ENCODE measurements around the gene GREB1L.

GREB1L gene

GRCh38 chr18:21507913-21508701 is 266.1 kb downstream of the GREB1L start:
- in situ Hi-C loops (cut with HindIII; ENCODE audit: low pct_unique_long_range_greater_than_20kb, low sequenced_read_pairs), result no loop called here
- DNase-seq (ENCODE audit: low read depth in 1 of 2, low spot score in 1 of 2), result no peak
- no peak for TF ChIP-seq JUND (IDR thresholded peaks at IDR 0.05; ENCODE audit: low read depth)

GRCh38 chr18:21509062-21509461 is 267.0 kb downstream of the GREB1L start:
- in situ Hi-C loops (cut with HindIII; ENCODE audit: low pct_unique_long_range_greater_than_20kb, low sequenced_read_pairs), result no loop called here
- no peak for TF ChIP-seq JUND (IDR thresholded peaks at IDR 0.05; ENCODE audit: low read depth)
- DNase-seq (ENCODE audit: low read depth in 1 of 2, low spot score in 1 of 2), result peak in 1 of 2 experiments; percentile 26

- no peak for TF ChIP-seq JUND (IDR thresholded peaks at IDR 0.05; ENCODE audit: low read depth)
- in situ Hi-C loops (cut with HindIII; ENCODE audit: low pct_unique_long_range_greater_than_20kb, low sequenced_read_pairs), result no loop called here
- no peak for DNase-seq (ENCODE audit: low read depth in 1 of 2, low spot score in 1 of 2)
Measured at GRCh38 chr18:21513292-21513691, 271.3 kb downstream of the GREB1L start.

GRCh38 chr18:21513741-21514140 is 271.7 kb downstream of the GREB1L start:
- in situ Hi-C loops (cut with HindIII; ENCODE audit: low pct_unique_long_range_greater_than_20kb, low sequenced_read_pairs), result no loop called here
- no peak for DNase-seq (ENCODE audit: low read depth in 1 of 2, low spot score in 1 of 2)
- TF ChIP-seq JUND (IDR thresholded peaks at IDR 0.05; ENCODE audit: low read depth), result no peak

GRCh38 chr18:21522530-21522929 is 280.5 kb downstream of the GREB1L start:
- DNase-seq (ENCODE audit: low read depth in 1 of 2, low spot score in 1 of 2), result no peak
- no peak for TF ChIP-seq JUND (IDR thresholded peaks at IDR 0.05; ENCODE audit: low read depth)
- in situ Hi-C loops (cut with HindIII; ENCODE audit: low pct_unique_long_range_greater_than_20kb, low sequenced_read_pairs), result no loop called here

- TF ChIP-seq JUND (IDR thresholded peaks at IDR 0.05; ENCODE audit: low read depth), result no peak
- no peak for DNase-seq (ENCODE audit: low read depth in 1 of 2, low spot score in 1 of 2)
- in situ Hi-C loops (cut with HindIII; ENCODE audit: low pct_unique_long_range_greater_than_20kb, low sequenced_read_pairs), result no loop called here
Measured at GRCh38 chr18:21525916-21526315, 283.9 kb downstream of the GREB1L start.

DNA sequence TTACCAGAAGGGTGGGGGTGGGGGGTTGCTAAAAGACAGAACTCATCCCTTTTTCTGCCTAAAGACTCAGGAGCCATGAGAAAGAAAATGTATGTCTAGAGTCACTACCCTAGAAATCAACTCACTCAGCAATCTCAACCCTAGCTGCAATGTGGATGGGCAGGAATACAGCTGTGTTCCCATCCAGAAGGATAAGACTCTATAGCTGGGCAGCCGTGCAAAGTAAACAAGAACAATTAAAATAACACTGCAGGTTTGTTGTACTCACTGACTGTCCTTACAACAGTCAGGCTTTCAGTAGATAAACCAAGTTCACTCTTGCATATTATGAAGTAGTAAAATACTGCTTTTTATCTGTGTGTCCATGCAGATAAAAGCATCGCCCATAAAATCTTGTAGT is 284.4 kb downstream of the GREB1L start:
- TF ChIP-seq JUND (IDR thresholded peaks at IDR 0.05; ENCODE audit: low read depth), result no peak
- DNase-seq (ENCODE audit: low read depth in 1 of 2, low spot score in 1 of 2), result no peak
- in situ Hi-C loops (cut with HindIII; ENCODE audit: low pct_unique_long_range_greater_than_20kb, low sequenced_read_pairs), result no loop called here

DNA sequence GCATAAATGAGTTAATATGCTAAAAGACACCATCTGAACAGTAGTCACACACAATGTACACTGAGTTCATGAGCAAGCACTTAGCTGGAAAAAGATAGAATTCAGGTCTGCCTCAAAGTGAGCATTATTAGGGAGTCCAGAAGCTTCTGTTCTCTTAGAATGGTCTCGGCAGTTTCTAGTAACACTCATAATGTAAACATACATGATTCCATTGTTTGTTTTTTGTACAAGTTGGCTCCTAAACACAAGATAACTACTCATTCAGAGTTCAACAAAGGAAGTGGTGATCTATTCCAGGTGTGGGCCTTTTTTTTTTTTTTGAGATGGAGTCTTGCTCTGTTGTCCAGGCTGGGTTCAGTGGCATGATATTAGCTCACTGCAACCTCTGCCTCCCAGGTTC is 292.3 kb downstream of the GREB1L start:
- TF ChIP-seq JUND (IDR thresholded peaks at IDR 0.05; ENCODE audit: low read depth), result no peak
- in situ Hi-C loops (cut with HindIII; ENCODE audit: low pct_unique_long_range_greater_than_20kb, low sequenced_read_pairs), result no loop called here
- DNase-seq (ENCODE audit: low read depth in 1 of 2, low spot score in 1 of 2), result no peak

DNA sequence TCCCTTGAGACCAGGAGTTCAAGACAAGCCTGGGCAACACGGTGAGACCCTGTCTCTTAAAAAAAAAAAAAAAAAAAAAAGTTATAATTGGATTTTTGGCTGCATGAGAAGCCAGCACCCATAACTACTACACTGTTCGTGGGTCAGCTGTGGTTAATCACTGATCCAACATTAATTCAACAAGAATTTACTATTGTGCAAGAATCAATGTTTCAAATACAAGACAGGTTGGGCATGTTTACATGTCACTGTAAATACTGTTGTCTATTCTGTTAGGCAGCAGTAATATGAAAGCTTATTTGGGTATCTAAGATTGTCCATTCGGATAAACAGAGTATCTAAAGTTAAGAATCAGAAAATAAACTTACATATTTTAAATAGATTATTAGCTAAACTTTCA is 296.2 kb downstream of the GREB1L start:
- TF ChIP-seq JUND (IDR thresholded peaks at IDR 0.05; ENCODE audit: low read depth), result no peak
- peak in 1 of 2 experiments; percentile 7 for DNase-seq (ENCODE audit: low read depth in 1 of 2, low spot score in 1 of 2)
- in situ Hi-C loops (cut with HindIII; ENCODE audit: low pct_unique_long_range_greater_than_20kb, low sequenced_read_pairs), result no loop called here

GRCh38 chr18:21546423-21546822 is 304.4 kb downstream of the GREB1L start:
- TF ChIP-seq JUND (IDR thresholded peaks at IDR 0.05; ENCODE audit: low read depth), result no peak
- in situ Hi-C loops (cut with HindIII; ENCODE audit: low pct_unique_long_range_greater_than_20kb, low sequenced_read_pairs), result no loop called here
- DNase-seq (ENCODE audit: low read depth in 1 of 2, low spot score in 1 of 2), result no peak

- in situ Hi-C loops (cut with HindIII; ENCODE audit: low pct_unique_long_range_greater_than_20kb, low sequenced_read_pairs), result no loop called here
- TF ChIP-seq JUND (IDR thresholded peaks at IDR 0.05; ENCODE audit: low read depth), result no peak
- DNase-seq (ENCODE audit: low read depth in 1 of 2, low spot score in 1 of 2), result peak in 1 of 2 experiments; percentile 31
Measured at GRCh38 chr18:21548647-21549046, 306.6 kb downstream of the GREB1L start.

- no peak for DNase-seq (ENCODE audit: low read depth in 1 of 2, low spot score in 1 of 2)
Measured at GRCh38 chr18:21550510-21550970, 308.5 kb downstream of the GREB1L start.

DNA sequence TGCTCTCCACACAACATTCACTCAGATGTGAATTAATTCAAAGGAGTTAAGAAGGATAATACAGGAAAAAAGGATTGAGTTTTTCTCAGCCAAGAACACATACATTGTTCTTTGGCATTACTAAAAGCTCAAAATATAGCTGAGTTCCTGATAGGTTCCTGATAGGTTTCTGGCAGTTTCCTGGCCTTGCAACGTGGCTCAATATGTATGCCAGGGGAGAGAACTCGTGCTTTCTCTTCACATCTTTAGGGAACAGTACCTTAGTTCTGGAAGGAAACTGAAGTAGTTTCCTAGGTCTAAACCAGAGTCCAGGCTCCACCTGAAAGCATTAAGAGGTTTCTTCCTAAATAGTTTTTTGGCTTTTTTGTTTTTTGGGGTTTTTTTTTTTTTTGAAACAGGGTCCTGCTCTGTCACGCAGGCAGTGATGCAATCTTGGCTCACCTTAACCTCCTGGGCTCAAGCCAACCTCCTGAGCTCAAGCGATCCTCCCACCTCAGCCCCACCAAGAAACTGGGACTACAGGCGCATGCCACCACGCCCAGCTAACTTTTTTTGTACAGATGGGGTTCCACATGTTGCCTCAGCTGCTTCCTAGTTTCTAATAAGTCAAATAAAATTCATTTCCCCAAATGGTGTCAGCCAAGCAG is 315.7 kb downstream of the GREB1L start:
- in situ Hi-C loops (cut with HindIII; ENCODE audit: low pct_unique_long_range_greater_than_20kb, low sequenced_read_pairs), result no loop called here
- DNase-seq (ENCODE audit: low read depth in 1 of 2, low spot score in 1 of 2), result no peak
- TF ChIP-seq JUND (IDR thresholded peaks at IDR 0.05; ENCODE audit: low read depth), result no peak

More at GRCh38 chr18:21550510-21550970, 308.5 kb downstream of the GREB1L start:
- in situ Hi-C loops (cut with HindIII; ENCODE audit: low pct_unique_long_range_greater_than_20kb, low sequenced_read_pairs), result no loop called here
- no peak for TF ChIP-seq JUND (IDR thresholded peaks at IDR 0.05; ENCODE audit: low read depth)
